GM18868 (cell line): Measurements from ENCODE around the gene PLA2G2F.
A peak's percentile ranks its signal among the peaks of the same experiment; 100 is the strongest.

ENCODE experiments used
- ATAC-seq: cut with Tn5 transposase; IDR thresholded peaks from one replicate; pipeline ENCODE4 v1.9.1; 2021; ENCODE audit warnings: mild to moderate bottlenecking, moderate library complexity; ENCODE audit not compliant: unreplicated experiment

Gene PLA2G2F

DNA sequence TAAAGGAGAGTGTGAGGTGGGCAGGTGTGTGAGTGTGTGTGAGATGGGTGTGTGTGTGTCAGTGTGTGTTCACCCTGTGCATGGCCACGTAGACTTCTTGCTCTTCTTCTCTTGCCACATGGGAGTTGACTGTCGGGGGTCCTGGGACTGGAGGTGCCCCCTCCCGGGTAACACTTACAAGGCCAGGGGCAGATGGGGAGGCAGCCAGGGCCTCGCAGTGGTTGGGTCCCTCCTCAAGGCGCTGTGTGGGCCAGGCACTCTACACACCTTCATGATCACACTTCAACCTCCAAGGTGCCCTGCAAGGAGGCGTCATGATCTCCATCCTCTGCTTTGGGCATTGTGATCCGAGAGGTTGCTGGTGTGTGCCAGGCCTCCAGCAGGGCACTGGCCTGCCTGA, 2.3 kb downstream of the PLA2G2F start:
- no peak for ATAC-seq

DNA sequence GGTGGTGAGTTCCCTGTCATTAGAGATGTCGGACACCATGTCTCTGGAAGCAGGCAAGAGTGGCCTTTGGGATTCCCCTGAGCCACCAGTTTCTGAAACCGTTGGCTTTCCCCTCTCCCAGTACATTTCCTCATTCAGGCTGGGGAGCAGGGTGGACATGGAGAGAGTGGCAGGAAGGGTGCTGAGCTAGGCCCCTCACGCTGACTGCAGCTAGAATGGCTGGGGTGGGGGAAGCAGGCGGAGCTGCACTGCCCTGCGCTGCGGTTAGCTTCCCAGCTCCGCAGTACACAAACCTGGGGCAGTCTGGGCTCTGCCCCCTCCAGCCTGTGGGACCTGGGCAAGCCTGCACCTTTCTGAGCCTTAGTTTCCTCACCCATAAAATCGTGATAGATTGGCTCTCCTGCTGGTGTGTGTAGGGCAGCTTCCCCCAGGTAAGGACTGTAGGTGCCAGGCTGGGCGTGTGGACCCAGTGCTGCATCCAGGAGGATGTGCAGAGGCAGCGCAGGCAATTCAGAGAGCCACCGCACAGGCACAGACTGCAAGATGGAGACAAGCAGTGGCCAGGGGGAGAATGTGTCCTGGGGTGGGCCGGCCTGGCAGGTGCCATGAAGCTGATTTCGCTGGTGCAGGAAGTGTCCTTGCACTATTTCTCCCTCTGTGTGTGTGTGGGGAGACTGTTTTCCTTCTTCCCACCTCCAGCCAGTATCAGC, 3.0 kb downstream of the PLA2G2F start:
- no peak for ATAC-seq

DNA sequence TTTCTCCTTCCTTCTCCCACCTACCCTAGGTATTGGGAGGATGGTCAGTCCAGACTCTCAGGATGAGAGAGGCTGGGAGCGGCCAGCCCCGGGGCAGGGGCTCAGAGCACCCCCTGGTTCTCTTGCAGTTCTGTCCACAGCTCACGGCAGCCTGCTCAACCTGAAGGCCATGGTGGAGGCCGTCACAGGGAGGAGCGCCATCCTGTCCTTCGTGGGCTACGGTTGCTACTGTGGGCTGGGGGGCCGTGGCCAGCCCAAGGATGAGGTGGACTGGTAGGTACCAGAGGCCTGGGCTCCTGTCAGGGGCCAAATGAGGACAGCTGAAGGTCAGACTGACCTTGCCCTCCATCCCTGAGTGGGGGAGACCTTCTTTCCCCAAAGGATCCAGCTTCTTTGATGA, 4.2 kb downstream of the PLA2G2F start:
- ATAC-seq = no peak

DNA sequence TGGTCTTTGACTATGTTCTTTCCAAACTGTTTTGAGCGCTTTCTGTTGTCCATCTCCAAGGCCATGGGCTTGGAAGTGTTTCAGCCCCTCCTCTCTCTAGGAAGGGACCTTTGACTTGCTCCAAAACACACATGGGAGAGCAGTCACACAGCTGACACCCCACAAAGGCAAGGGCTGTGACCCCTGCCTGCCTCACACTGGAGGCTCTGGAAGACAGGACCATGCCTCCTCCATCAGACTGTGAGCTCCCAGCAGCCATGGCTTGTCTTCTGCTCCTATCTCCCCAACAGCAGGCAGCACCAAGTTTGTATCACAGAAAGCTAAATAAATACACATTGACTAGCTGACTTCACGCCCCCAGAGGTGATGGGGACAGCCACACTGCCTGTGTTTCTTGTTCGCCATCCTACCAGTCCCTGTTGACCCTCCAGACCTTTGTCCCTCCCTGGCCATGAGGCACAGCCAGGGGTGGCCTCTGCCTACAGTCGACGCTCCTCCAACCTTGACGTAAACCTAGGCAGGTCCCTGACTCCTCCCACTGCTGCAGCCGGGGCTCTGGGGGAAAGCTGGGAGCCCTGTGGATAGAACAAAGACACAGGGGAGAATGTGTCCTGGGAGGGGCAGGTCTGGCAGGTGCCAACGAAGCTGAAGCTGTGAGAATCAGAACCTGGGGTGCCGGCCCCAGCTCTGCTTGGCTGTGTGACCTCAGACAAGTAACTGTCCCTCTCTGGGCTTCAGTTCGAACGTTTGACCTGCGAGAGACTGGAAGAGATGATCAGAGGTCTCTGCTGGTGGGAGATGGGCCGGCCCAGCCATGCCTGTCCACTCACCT, 4.8 kb downstream of the PLA2G2F start:
- no peak for ATAC-seq

DNA sequence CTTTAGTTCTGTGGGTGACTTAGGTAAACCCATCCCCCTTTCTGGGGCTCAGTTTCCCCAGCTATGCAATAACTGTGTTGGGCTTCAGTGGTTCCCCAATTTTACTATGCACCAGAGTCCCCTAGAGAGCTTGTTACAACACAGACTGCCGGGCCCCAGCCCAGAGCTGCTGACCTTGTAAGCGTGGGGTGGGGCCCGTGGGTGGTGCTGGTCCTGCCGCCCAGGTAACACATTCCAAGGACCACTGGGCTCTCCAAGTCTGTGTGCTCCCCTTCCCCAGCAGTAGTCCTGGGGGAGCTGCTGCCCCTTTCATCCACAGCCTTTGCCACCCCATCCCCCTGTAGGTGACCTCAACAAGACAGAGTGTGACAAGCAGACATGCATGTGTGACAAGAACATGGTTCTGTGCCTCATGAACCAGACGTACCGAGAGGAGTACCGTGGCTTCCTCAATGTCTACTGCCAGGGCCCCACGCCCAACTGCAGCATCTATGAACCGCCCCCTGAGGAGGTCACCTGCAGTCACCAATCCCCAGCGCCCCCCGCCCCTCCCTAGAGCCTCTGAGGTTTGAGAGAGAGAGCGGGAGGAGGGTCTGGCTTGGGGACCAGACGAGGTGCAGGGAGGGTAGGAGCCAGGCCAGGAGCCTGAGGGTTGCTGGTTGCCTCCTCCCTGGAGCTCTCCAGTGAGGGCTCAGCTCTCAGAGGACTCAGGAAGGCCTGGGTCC, 8.9 kb downstream of the PLA2G2F start:
- no peak for ATAC-seq

DNA sequence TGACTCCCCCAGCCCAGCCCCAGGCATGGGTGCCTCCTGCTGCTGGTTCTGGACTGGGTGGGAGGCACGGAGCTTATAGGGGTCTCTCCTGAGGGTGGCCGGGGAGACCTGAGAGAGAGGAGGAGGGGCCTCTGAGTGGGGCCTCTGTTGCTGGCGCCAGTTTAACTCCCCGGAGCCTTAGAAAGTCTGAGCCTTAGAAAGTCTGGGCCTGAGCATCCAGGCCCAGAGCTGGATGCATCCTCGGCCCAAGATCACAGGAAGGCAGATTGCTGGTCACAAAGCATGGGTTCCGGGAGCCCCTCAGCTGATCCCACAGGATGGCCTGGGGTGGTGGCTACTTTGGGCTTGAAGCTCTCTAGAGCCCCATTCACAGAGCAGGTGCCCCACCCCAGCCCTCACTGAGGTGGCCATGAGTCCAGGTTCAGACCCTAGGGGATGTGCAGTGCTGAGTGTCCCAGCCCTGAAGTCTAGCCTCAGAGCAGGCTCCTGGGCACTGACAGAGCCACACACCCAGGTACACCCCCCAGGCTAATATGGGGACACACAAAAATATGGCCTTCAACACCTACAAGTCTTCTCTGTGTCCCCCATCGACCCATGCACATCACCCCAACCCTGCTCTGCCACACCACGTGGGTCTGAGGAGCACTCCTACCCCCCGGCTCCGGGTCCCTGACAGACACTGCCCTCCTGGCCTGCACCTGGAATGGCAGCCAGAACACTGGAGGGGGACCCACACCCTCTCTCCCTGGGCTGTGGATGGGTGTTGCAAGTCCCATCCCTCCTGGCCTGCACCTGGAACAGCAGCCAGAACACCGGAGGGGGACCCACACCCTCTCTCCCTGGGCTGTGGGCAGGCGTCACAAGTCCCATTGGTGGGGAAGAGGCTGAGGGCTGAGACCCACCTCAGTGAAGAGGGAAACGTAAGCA, 9.7 kb downstream of the PLA2G2F start:
- no peak for ATAC-seq

DNA sequence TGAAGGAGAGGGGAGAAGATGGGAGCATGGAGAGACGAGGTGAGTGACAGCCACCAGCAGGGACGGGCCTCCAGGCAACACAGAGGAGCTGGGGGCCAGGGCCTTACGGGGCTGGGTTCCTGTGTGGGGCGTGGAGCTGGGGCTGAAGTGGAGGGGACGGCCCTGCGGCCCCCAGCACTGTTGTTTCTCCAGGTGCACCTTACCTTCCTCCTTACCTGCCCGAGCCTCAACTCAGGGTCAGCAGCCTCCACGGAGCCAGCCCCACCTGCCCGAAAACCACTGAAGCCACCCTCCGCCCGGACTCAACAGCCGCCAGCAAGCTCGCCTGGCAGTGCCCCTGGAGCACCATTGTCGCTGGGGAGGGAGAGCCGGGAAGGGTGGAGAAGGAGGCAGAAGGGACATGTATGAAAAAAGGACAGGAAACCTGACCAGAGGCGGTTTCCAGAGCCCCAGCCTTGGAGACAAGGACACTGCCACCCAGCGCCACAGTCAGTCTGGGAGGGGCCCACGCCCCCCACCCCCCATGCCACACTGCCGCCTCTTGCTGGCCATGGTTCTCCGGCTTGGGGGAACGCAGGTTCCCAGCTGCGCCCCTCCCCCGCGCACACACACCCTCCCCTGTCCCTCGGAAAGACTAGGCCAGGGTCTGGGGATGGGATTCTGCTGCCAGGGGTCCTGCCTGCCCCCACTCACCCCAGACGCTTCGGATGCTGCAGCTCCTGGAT, 10.6 kb downstream of the PLA2G2F start:
- no peak for ATAC-seq

DNA sequence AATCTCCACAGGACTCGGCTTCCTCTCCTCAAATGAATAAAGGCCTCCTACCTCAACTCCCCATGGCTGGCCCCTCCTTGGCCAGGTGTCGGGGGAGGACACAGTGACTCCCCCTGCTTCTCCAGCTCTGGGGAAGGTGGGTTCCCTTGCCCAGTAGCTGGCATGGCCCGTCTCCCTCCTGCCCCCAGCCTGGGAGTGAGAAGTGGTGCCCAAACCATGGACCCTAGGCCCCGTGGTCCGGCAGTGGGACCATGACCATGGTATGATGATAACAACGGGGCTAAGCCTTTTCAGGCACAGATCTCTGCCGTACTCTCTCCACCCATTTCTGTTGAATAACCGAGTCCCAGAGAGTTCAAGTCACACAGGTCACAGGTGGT, 11.2 kb downstream of the PLA2G2F start:
- ATAC-seq = no peak

DNA sequence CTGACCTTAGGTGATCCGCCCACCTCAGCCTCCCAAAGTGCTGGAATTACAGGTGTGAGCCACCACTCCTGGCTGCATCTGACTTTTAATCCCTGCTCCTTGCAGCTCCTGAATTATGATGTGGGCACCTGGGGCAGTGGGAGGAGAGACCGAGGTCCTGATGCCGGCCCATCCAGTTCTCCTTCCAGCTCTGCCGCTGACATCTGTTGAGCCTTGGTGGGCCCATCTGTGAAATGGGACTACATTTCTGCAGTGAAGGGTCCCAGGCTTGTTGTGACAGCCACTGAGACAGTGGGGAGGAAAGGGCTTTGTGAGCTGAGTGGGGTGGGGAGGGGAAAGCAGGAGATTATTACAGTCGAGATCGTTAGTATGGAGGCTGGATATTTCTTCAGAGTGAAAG, 11.8 kb downstream of the PLA2G2F start:
- ATAC-seq = no peak

DNA sequence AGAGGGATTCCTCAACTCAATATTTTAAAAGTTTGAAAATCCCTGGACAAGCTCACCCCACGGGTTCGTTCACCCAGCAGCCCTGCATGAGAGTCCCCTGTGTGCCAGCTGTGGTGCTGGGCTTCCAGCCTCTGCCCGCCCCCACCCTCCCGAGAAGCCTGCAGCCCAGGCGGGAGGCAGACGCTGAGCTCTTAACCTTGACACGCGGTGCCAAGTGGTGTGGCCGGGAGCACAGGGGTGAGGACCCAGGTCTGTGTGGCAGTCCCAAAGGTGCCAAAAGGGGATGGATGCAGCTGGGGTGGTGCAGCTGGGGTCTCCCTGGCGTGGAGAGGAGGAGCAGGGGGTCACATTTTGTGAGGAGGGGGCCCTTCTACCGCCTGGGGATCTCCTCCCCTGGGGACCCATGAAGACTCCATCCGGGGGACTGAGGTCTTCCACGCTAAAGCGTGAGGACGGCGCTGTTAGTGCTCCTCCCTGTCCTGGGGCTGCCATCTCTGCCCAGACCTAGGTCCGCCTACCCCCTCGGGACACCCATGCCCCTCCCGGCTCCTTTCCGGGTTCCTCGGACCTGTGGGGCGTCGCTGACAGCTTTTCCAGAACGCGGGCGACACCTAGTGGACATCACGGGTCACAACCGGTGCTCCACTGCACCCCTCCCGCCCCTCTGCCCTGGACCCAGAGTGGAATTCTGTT, 12.9 kb downstream of the PLA2G2F start:
- peak; percentile 58 for ATAC-seq

DNA sequence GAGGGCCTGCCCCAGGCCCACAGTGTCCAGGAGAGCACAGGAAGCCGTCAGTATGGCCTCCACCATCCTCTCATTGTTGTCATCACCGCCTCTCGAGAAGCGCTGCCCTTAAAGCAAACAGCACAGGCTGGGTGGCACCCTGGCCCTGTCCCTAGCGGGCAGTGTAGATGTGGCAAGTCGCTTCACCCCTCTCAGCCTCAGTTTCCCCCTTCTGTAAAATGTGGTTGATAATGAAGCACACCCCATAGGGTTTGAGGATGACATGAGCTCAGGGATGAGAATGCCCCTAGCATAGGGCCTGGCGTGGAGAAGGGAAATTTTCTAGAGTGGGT, 13.4 kb downstream of the PLA2G2F start:
- no peak for ATAC-seq

DNA sequence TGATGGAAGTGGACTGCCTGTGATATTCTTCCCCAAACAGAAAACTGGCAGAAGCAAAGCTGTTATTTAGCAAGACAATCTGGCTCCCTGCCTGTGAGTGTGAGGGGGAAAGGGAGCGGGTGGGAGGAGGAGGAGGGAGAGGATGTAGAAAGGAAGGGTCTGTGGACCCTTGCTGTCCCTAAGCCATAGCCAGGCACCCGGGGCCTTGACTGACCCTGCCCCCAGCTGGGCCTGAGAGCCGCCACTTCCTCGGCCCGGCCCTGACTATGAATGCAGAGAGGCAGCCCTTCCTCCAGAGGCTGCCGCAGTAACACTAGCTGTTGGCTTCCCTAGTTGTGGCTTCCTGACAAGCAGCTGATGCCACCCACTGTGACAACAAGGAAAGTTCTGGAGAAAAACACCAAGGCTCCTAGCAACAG, 13.9 kb downstream of the PLA2G2F start:
- no peak for ATAC-seq

DNA sequence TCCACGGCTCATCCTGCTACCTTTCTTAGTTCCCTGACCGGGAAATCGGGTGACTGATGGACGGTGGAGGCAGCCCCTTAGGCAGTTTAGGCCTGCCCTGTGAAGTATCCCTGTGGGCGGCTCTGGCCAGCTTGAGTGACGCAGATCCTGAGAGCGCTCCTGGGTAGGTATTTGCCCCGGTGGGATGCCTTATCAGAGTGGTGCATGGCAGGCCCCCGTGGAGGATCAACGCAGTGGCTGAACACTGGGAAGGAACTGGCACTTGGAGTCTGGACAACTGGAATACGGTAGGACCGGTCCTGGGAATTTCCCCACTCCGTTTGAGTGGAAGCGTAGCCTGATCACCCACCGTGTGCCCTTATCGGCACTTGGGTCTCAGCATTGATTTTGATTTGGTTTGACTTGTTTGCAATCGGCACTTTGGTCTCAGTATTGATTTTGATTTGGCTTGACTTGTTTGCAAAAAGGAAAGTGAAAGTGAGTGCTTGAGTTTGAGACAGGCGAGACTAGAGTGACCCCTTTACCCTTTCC, 15.2 kb downstream of the PLA2G2F start:
- ATAC-seq = no peak

DNA sequence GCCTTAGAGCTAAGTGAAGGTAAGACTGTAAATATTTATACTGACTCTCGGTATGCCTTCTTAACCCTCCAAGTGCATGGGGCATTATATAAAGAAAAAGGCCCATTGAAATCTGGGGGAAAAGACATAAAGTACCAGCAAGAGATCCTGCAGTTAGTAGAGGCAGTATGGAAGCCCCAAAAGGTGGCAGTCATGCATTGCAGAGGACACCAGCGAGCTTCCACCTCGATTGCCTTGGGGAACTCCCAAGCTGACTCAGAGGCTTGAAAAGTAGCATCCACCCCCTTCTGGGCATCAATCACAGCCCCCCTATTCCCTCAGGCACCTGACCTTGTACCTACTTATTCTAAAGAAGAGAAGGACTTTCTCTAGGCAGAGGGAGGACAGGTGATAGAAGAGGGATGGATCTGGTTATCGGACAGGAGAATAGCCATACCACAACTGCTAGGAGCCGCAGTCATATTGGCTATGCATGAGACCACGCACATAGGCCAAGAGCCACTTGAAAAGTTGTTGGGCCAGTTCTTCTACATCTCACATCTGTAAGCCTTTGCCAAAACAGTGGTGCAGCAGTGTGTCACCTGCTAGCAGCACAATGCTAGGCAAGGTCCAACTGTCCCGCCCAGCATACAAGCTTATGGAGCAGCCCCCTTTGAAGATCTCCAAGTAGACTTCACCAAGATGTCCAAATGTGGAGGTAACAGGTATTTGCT, 19.4 kb downstream of the PLA2G2F start:
- ATAC-seq = no peak

DNA sequence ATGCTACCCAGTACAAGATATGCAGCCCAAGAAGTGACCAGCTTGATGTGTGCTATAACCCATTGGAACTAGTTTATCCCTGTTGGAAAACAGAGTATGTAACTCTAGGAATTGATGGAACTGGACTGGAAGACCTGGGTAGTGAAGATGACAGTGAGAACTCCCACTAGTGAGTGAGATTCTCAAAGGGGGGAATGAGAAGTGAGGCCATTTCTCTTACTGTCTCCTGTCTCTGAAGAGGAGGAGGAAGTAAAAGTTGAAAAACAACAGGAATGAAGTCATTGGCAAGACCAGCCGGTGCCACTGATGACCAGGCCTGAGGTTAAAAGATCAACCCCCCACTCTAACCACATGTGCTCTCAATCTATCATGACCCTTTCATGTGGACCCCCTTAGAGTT, 20.9 kb downstream of the PLA2G2F start:
- ATAC-seq = no peak

DNA sequence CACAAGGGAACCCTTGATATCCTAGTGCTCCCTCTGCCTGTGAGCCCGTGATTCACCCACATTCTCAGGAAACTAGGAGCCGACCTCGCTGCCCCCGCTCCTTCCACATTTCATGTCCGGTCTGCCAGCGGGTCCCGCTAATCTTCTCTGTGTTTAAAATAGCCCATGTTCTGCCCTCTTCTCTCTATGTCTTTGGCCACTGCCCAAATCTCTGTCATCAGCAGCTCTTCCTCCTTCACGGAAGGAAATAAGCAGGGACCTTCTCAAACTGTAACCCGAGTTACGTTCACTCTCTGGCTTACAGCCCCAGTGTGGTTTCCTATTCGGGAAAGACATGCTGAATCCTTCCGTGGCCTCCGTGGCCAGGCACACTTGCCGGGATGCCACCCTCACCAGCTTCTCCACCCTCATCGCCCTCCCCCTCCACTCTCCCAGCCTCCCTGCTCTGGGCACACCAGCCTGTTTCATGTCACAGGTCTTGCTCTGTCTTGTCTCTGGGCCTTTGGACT, 25.6 kb downstream of the PLA2G2F start:
- no peak for ATAC-seq

DNA sequence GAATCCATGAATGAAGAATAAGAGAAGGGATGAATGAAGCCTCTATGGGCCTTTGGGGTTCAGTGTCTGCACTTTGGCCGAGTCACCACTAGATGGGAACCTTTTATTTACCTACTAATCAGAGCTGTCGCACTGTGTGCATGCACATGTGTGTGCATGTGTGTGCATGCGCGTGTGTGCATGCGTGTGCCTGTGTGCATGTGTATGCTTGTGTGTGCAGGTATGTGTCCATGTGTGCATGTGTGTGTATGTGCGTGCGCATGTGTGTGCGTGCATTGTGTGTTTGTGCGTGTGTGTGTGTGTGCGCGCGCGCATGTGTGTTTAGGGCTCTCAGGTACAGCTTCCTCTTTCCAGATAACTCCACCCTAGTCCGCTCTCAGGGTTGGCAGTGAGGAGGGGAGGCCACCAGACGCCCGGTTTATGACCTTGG, 26.4 kb downstream of the PLA2G2F start:
- ATAC-seq = no peak

DNA sequence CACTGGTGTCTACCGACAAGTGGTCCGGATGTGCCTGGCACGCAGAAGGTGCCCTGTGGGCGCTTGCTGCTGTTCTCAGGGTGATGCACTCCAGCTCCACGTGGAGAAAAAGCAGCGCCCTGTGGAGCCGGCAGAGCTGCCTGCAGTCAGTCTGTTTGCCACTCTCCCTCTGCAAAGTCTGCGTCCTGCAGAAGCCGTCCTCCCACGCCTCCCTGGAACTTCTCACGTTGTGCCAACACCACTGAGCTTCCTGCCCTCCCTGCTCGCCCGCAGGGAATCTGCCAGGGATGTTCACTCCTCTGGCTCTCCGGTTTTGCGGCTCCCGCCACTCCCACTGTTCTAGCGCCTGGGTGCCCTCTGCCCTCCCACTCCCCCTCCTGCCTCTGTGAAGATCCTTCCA, 26.9 kb downstream of the PLA2G2F start:
- no peak for ATAC-seq
